Mesothelial cell of epicardium (in vitro differentiated cells): ENCODE measurements around the gene RGS17. TPM values are rescaled to one million over a fixed set of nuclear protein-coding genes. Genes with fewer than 3 reads are reported as not detected.

Source experiments
- DNase-seq, 2 experiments: peaks; one replicate each; pipeline ENCODE4 v3.0.0; 2021; ENCODE audit warnings: low spot score in 2 of 2; ENCODE audit not compliant: unreplicated experiment in 2 of 2
- H3K27ac Mint-ChIP-seq: 2 replicates; pipeline ENCODE4 v1.8.0; 2021; ENCODE audit warnings: mixed read lengths
- H3K27me3 Mint-ChIP-seq: 2 replicates; pipeline ENCODE4 v1.8.0; 2021; ENCODE audit warnings: low read depth, mixed read lengths
- H3K36me3 Mint-ChIP-seq: 2 replicates; pipeline ENCODE4 v1.8.0; 2021; ENCODE audit warnings: mixed read lengths
- H3K4me1 Mint-ChIP-seq: 2 replicates; pipeline ENCODE4 v1.8.0; 2021; ENCODE audit warnings: mixed read lengths
- H3K4me3 Mint-ChIP-seq: 2 replicates; pipeline ENCODE4 v1.8.0; 2021; ENCODE audit warnings: mild to moderate bottlenecking, moderate library complexity, mixed read lengths
- H3K9me3 Mint-ChIP-seq: 2 replicates; pipeline ENCODE4 v1.8.0; 2021; ENCODE audit warnings: mixed read lengths
- total RNA-seq: library from RNA; stranded (reverse); gene quantifications from 3 replicates; pipeline ENCODE4 v1.2.1, GENCODE V29; 2021
- TF ChIP-seq, protein P1 (sequence below): fragments of 200-600 bp; sonication (generic); IDR thresholded peaks from one replicate; pipeline ENCODE4 v1.5.0; 2021; ENCODE audit warnings: antibody characterized with exemption; ENCODE audit not compliant: unreplicated experiment

Gene RGS17
- total RNA-seq, 1 donor from 2014 or later: 1.3 TPM

DNA sequence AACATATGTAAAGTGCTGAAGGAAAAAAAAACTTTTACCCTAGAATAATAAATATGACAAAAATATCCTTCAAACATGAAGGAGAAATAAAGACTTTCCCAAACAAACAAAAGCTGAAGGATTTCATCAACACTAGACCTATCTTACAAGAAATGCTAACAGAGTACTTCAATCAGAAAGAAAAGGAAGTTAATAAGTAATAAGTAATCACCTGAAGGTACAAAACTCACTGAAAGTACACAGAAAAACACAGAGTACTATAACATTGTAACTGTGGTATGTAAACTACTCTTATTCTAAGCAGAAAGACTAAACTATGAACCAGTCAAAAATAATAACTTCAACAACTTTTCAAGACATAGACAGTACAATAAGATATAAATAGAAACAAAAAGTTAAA is 67.1 kb downstream of the RGS17 start:
- Mint-ChIP-seq H3K27me3 (no peaks in the 10 kb centered on the region), H3K27ac (no peak overlapping the region), H3K36me3 (peaks cover 2% of the 10 kb centered on the region), H3K9me3 (peaks cover 52% of the 10 kb centered on the region), H3K4me1 (no peaks in the 10 kb centered on the region), H3K4me3 (no peak overlapping the region)
- DNase-seq: no peak
- TF ChIP-seq, protein P1, sequence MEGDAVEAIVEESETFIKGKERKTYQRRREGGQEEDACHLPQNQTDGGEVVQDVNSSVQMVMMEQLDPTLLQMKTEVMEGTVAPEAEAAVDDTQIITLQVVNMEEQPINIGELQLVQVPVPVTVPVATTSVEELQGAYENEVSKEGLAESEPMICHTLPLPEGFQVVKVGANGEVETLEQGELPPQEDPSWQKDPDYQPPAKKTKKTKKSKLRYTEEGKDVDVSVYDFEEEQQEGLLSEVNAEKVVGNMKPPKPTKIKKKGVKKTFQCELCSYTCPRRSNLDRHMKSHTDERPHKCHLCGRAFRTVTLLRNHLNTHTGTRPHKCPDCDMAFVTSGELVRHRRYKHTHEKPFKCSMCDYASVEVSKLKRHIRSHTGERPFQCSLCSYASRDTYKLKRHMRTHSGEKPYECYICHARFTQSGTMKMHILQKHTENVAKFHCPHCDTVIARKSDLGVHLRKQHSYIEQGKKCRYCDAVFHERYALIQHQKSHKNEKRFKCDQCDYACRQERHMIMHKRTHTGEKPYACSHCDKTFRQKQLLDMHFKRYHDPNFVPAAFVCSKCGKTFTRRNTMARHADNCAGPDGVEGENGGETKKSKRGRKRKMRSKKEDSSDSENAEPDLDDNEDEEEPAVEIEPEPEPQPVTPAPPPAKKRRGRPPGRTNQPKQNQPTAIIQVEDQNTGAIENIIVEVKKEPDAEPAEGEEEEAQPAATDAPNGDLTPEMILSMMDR: no peak

DNA sequence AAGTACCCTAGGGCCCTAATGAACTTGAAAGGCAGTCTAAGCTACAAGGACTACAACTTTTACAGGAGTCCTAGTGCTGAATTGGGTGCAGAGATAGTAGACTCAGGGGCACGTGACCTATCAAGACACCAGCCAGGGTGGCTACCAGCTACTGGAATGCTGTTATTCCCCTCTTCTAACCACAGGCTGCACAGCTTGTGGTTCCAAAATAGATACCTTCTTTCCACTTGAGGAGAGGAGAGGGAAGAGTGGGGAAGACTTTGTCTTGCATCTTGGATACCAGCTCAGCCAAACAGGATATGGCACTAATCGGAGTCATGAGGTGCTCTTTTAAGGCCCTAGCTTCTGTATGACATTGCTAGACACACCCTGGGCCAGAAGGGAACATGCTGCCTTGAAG is 68.6 kb downstream of the RGS17 start:
- no peak for DNase-seq
- H3K36me3 Mint-ChIP-seq: peaks cover 2% of the 10 kb centered on the region
- no peak overlapping the region for H3K4me3 Mint-ChIP-seq
- TF ChIP-seq, protein P1: no peak
- no peak overlapping the region for H3K27ac Mint-ChIP-seq
- no peaks in the 10 kb centered on the region for H3K4me1 Mint-ChIP-seq
- H3K27me3 Mint-ChIP-seq: no peaks in the 10 kb centered on the region
- peaks cover 41% of the 10 kb centered on the region for H3K9me3 Mint-ChIP-seq

DNA sequence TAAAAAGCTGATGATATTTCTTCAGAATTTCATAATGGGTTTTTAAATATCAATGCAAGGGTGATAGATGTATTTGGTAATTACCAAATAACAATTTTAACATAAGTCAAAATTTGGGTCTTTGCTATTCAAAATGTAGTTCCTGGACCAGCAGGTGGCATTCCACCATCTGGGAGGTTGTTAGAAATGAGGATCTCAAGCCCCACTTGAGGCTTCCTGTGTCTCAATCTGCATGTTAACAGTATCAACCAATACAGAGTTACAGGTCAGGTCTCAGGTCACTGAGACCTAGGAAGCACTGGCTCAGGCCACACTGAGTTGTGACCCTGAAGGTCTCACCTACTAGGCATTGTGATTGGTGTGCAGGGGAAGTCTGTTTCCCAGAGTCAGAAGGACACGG is 71.3 kb downstream of the RGS17 start:
- Mint-ChIP-seq H3K4me3 (no peak overlapping the region), H3K36me3 (peaks cover 2% of the 10 kb centered on the region), H3K27me3 (no peaks in the 10 kb centered on the region), H3K9me3 (peaks cover 17% of the 10 kb centered on the region), H3K27ac (no peak overlapping the region), H3K4me1 (peaks cover 2% of the 10 kb centered on the region)
- DNase-seq: no peak
- TF ChIP-seq, protein P1: no peak

DNA sequence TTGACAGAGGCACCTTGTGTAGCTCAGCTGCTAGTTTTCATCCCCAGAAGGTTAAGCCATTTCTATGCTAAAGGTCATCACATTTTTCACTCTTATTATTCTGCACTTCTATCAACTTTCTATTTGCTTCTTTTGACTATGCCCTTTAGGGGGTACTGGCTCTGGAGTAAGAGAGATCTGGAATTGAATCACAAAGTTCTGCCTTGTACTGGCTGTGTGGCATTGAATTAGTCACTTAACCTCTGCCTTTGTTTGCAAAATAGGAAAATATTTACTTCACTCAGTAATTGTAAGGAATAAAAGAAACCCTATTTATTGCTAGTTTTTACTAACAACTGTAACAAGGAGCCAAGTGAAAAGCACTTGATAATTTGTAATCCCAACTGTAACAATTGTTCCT is 71.8 kb downstream of the RGS17 start:
- H3K9me3 Mint-ChIP-seq: peaks cover 14% of the 10 kb centered on the region
- peaks cover 2% of the 10 kb centered on the region for H3K4me1 Mint-ChIP-seq
- H3K27me3 Mint-ChIP-seq: no peaks in the 10 kb centered on the region
- H3K27ac Mint-ChIP-seq: no peak overlapping the region
- DNase-seq: no peak
- peaks cover 2% of the 10 kb centered on the region for H3K36me3 Mint-ChIP-seq
- TF ChIP-seq, protein P1: no peak
- no peak overlapping the region for H3K4me3 Mint-ChIP-seq

DNA sequence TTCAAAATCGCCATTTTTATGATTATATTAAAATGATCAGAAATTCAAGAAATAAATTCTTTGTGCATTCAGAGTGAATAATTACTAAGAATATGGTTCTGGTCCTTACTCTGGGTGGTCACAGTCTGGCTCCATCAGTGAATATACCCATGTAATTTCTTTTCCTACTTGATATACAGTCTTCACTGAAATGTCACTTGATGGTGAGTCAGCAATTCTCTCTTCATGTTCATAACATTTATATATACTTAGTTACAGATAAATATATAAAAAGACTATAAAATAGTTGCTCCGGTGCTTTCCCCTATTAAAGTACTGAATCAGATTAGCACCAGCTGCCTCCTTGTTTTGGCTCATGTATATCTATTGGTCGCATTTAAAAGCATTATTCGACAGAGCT is 72.2 kb downstream of the RGS17 start:
- Mint-ChIP-seq H3K4me3 (no peak overlapping the region), H3K36me3 (peaks cover 2% of the 10 kb centered on the region), H3K9me3 (peaks cover 12% of the 10 kb centered on the region), H3K27me3 (no peaks in the 10 kb centered on the region), H3K27ac (no peak overlapping the region), H3K4me1 (peaks cover 2% of the 10 kb centered on the region)
- DNase-seq: no peak
- TF ChIP-seq, protein P1: no peak

DNA sequence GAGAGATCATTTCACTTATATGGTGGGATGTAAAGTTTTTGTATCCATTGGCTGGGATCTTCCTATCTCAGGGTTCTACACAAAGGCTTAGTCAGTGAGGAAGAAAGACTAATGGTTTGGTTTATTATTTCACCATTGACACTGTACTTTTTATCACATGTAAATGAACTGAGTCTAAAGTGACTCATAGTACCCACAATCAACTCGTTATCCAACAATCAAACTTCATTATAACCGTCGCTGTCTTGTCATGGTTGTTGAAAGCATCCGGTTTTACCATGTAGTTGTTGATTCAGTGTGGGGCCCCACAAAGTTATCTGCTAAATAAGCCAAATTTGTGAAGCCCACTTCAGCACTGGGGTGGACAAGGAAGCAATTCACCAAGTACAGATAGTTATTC is 72.8 kb downstream of the RGS17 start:
- no peaks in the 10 kb centered on the region for H3K27me3 Mint-ChIP-seq
- H3K4me3 Mint-ChIP-seq: no peak overlapping the region
- H3K36me3 Mint-ChIP-seq: peaks cover under 1% of the 10 kb centered on the region
- H3K27ac Mint-ChIP-seq: no peak overlapping the region
- DNase-seq: no peak
- TF ChIP-seq, protein P1: no peak
- H3K9me3 Mint-ChIP-seq: peaks cover 5% of the 10 kb centered on the region
- peaks cover 2% of the 10 kb centered on the region for H3K4me1 Mint-ChIP-seq
